Measurements from ENCODE around the gene ZNF43.

- TF ChIP-seq CSDC2 (CRISPR knock-in tag; IDR thresholded peaks at IDR 0.05) = no peak
- no peak for TF ChIP-seq ZFP3 (CRISPR knock-in tag; IDR thresholded peaks at IDR 0.05)
Observed at GRCh38 chr19:21786936-21787335, 49.0 kb downstream of the ZNF43 start.

Measured in SK-N-SH treated with all-trans-retinoic acid at 6 μM for 48 hours (cell line).